Fibroblast of pulmonary artery (primary cell): ENCODE data around the gene CPT2.

ENCODE experiments used
- DNase-seq: peaks from one replicate; pipeline ENCODE4 v3.0.0-alpha.2; 2010; ENCODE audit warnings: low read depth
- H3K4me3 ChIP-seq: replicated peaks from 2 replicates; pipeline ENCODE4 v1.5.1; 2011; ENCODE audit warnings: low read depth, mild to moderate bottlenecking, control low read depth, low read length, moderate library complexity
- TF ChIP-seq, protein P1 (sequence below): IDR thresholded peaks from 2 replicates; pipeline ENCODE4 v1.5.1; 2011; ENCODE audit warnings: mild to moderate bottlenecking, control low read depth, low read length, inconsistent platforms; ENCODE audit errors: missing control alignments

CPT2 gene

DNA sequence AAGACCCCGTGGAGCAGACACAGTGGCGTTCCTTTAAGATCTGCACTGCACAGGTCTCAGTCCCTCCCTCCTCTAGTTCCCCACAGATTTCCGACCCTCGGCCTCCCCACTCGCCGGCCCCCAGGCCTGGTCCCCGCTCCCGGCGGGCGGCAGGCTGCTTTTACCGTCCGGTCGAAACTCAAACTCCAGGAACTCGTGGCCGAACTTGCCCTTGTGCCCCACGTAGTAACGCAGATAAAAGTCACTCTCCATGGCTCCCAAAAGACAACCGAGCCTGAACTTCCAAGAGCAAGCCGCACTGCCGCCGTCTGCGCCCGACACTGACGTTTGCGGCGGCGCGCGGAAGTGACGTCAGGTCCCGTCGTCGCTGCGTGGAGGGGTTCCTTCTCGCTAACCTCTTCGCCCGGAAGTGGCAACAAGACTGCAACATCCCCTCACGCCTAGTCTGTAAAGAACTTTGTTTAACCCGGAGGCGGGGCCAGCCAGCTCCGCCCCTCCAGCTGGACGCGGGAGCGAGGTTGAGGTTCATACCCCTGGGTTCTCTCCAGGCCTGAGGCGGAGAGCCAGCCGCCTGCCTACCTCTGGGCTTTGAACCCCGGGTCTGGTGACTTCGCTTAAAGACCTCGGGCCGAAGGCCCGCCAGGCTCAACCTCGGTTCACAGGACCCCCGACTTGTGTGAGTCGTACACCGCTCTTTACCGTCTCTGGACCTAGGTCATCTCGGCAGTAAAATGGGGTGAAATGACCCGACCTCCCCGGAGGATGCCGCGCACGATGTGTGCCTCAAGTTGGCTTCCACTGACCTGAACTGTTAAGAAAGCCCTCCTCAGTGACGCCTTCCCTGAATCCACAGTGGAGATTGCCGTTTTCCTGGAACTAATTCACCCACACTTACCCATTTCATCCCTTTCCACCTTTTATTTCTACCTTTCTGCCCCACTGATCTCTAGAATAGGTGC is 41.9 kb downstream of the CPT2 start, which contains the start of gene MAGOH:
TSS of gene MAGOH (minus strand) at position 322 of the 959 bp plus-strand sequence. CDS start at position 252, 70 bp downstream.
- H3K4me3 ChIP-seq = peak within 1 kb of the TSS; percentile 88
- DNase-seq = peak; percentile 97
- TF ChIP-seq, protein P1, sequence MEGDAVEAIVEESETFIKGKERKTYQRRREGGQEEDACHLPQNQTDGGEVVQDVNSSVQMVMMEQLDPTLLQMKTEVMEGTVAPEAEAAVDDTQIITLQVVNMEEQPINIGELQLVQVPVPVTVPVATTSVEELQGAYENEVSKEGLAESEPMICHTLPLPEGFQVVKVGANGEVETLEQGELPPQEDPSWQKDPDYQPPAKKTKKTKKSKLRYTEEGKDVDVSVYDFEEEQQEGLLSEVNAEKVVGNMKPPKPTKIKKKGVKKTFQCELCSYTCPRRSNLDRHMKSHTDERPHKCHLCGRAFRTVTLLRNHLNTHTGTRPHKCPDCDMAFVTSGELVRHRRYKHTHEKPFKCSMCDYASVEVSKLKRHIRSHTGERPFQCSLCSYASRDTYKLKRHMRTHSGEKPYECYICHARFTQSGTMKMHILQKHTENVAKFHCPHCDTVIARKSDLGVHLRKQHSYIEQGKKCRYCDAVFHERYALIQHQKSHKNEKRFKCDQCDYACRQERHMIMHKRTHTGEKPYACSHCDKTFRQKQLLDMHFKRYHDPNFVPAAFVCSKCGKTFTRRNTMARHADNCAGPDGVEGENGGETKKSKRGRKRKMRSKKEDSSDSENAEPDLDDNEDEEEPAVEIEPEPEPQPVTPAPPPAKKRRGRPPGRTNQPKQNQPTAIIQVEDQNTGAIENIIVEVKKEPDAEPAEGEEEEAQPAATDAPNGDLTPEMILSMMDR = no peak

DNA sequence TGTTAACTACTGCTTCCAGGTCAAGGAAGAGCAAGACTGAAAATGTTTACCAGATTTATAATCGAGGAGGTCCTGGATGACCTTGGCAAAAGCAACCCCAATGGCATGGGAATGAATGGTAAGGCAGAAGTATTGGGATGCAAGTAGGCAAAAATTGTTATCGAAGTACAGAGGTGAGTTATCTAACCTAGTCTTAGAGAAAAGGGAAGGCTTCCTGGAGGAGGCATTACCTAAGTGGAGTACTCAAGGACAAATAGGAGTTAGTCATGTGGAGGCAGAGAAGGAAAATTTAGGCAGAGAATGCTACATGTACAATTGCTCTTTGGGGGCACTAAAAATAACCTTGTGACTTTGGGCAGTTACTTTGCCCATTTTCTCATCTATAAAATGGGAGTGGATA is 45.2 kb downstream of the CPT2 start:
- no peak overlapping the region for H3K4me3 ChIP-seq
- DNase-seq = no peak
- TF ChIP-seq, protein P1 = no peak

DNA sequence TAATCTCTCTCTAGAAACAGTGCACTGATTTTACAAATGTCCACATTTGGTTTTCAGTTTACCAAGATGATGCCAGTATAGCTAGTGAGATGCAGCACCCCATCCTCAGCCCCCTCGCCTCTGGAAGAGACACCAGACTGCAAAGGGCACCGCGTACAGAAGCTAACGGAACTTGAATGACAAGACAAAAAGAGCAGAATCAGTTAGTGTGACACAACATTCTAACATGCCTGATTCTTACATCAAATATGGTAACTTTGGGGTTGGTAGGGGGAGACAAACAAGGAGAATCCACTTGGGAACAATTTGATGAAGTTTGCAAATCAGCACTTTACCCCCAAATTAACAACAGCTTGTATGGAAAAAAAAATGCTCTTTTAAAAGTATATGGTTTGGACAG is 45.8 kb downstream of the CPT2 start:
- TF ChIP-seq, protein P1 = no peak
- DNase-seq = no peak
- no peak overlapping the region for H3K4me3 ChIP-seq

DNA sequence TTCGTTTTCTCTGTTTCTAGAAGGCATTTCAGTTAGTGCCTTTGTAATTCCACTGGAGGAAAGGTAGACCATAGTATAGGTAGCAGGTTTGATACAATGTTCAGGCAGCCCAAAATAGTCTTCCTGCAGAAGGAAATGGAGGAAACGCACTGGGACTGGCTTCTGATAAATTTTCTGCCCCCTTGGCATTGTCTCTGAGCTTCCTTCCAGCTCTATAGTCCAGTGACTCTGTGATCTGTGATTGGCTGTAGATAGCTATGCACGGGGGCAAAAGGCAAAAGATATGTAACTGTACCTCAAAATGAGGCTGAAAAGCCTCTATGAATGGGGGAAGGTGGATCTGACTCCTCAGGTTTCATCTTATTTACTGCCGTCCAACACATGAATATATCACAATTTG is 47.5 kb downstream of the CPT2 start:
- TF ChIP-seq, protein P1 = no peak
- DNase-seq = no peak
- H3K4me3 ChIP-seq = no peak overlapping the region

DNA sequence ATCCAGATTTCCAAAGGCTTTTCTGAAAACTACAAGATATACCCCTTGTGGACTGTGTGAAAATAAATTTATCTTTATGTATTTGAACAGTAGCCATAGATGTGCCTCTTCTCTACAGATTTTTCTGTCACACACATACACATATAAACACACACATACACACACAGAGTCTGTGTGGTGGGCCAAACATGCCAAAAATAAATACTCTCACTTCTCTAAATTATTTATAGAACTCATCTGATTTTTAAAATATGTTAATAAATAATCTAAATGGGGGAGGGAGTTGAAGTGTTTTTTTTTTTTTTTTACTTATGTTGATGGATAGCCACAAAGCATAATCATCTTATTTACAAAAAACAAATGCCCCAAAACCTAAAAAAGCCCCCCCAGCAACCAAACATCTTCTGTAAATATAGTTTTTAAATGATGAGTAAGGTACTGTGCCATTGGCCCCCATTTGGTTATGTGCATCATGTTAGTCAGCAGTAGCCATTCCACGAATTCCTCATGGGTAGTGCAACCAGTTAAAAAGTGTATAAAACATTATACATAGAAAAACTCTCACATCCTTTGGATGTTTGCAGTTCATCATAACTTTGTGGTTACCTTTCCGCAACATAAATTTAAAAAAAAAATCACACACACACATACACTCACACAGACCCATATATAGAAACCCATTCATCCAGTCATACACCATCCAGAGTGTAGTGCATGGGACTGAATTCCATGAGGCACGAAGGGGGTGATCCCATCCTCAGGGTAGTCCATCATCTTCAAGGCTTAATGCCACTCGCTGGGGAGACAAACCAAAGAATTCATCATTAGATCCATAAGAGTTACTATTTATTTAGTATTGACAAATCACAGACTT is 49.9 kb downstream of the CPT2 start:
- TF ChIP-seq, protein P1 = no peak
- no peak overlapping the region for H3K4me3 ChIP-seq
- peak; percentile 18 for DNase-seq

DNA sequence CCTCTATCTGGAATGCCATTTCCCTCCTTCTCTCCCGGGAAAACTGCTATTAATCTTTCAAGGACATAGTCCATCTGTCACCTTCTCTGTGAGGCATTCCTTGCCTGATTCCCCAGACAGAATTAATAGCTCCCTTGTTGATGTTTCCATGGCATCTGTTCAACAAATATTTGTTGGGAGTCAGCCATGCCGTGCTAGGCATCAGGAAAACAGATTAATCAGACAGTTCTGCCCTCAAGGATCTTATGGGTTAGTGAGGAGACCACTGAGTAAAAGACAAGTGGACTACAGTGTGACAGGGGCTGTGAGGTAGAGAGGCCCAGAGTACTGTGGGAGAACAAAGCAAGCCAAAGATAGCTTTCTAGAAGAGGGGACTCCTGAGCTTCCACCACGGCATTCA is 53.1 kb downstream of the CPT2 start:
- no peak overlapping the region for H3K4me3 ChIP-seq
- TF ChIP-seq, protein P1 = no peak
- DNase-seq = no peak
